ENCODE measurements around the gene ZNF555.
"Not testable (repeated sequence)": the region's sequence is repeated elsewhere in the genome, so short reads cannot be mapped to it uniquely, and the experiment has no call there.

Gene ZNF555

GRCh38 chr19:2840794-2841791 lies at the start of gene ZNF555:
ZNF555 (plus strand) TSS chr19:2841475; CDS start chr19:2841573, 98 bp downstream.
- H3K9ac ChIP-seq (ENCODE audit: low read depth, low read length) = peak within 1 kb of the TSS; percentile 69
- peaks cover 8% of the 10 kb centered on the region for H3K27me3 ChIP-seq (ENCODE audit: insufficient read depth, low read length)
- H3K4me3 ChIP-seq (ENCODE audit: low read length) = peak within 1 kb of the TSS; percentile 80
- no peaks in the 10 kb centered on the region for H3K36me3 ChIP-seq (ENCODE audit: insufficient read depth, low read depth, low read length)
- H3K4me1 ChIP-seq (ENCODE audit: insufficient read depth, low read length) = no peaks in the 10 kb centered on the region
- peaks cover 30% of the 10 kb centered on the region for H3K9me3 ChIP-seq (ENCODE audit: insufficient read depth, low read depth, low read length)
- H3K27ac ChIP-seq (ENCODE audit: low read length) = no peak within 1 kb of the TSS

DNA sequence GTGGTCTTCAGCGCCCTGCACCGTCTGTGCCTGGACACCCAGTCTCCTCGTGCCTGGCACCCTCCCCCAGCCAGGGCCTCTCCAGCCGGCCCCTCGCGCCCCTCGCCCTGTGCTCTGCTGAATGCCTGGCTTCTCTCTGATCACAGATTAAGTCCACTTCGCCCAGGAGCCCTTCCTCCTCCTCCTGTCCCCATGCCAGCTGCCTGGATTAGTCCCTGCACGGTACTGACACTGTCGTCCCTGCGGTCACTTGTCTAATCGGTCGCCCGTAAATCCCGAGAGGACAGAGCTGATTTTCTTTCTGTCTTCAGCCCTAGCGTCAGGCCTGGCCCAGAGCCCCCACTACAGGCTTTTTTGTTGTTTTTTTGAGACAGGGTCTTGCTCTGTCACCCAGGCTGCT lies 49.4 kb upstream of the ZNF555 start:
- Histone ChIP-seq H3K9ac (ENCODE audit: low read depth, low read length) (no peak overlapping the region), H3K27me3 (ENCODE audit: insufficient read depth, low read length) (no peaks in the 10 kb centered on the region), H3K9me3 (ENCODE audit: insufficient read depth, low read depth, low read length) (no peaks in the 10 kb centered on the region), H3K4me3 (ENCODE audit: low read length) (no peak overlapping the region), H3K36me3 (ENCODE audit: insufficient read depth, low read depth, low read length) (peaks cover 79% of the 10 kb centered on the region), H3K27ac (ENCODE audit: low read length) (no peak overlapping the region), H3K4me1 (ENCODE audit: insufficient read depth, low read length) (no peaks in the 10 kb centered on the region)

- peaks cover 79% of the 10 kb centered on the region for H3K36me3 ChIP-seq (ENCODE audit: insufficient read depth, low read depth, low read length)
- not testable (repeated sequence) for H3K4me1 ChIP-seq (ENCODE audit: insufficient read depth, low read length); H3K9ac ChIP-seq (ENCODE audit: low read depth, low read length); H3K27ac ChIP-seq (ENCODE audit: low read length); H3K27me3 ChIP-seq (ENCODE audit: insufficient read depth, low read length); H3K9me3 ChIP-seq (ENCODE audit: insufficient read depth, low read depth, low read length); H3K4me3 ChIP-seq (ENCODE audit: low read length)
Measured at GRCh38 chr19:2792666-2793065, 48.6 kb upstream of the ZNF555 start.

- H3K4me3 ChIP-seq (ENCODE audit: low read length) = no peak overlapping the region
- no peaks in the 10 kb centered on the region for H3K9me3 ChIP-seq (ENCODE audit: insufficient read depth, low read depth, low read length)
- peaks cover 79% of the 10 kb centered on the region for H3K36me3 ChIP-seq (ENCODE audit: insufficient read depth, low read depth, low read length)
- H3K4me1 ChIP-seq (ENCODE audit: insufficient read depth, low read length) = no peaks in the 10 kb centered on the region
- H3K9ac ChIP-seq (ENCODE audit: low read depth, low read length) = no peak overlapping the region
- H3K27me3 ChIP-seq (ENCODE audit: insufficient read depth, low read length) = no peaks in the 10 kb centered on the region
- H3K27ac ChIP-seq (ENCODE audit: low read length) = no peak overlapping the region
Measured at GRCh38 chr19:2793126-2793525, 48.1 kb upstream of the ZNF555 start.

DNA sequence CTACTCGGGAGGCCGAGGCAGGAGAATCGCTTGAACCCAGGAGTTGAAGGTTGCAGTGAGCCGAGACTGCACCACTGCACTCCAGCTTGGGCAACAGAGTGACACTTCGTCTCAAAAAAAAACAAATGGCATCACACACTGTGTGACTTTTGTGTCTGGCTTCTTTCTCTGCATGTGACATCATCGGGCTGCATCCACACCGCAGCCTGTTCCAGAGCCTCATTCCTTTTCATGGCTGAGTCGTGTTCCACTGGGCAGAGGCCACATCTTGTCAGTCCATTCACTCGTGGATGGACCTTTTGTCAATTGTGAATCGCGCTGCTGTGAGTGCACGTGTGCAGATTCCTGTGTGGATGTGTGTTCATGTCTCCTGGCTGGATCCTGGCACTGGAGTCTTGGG lies 47.7 kb upstream of the ZNF555 start:
- no peak overlapping the region for H3K27ac ChIP-seq (ENCODE audit: low read length)
- H3K36me3 ChIP-seq (ENCODE audit: insufficient read depth, low read depth, low read length) = peaks cover 81% of the 10 kb centered on the region
- no peak overlapping the region for H3K9ac ChIP-seq (ENCODE audit: low read depth, low read length)
- no peaks in the 10 kb centered on the region for H3K27me3 ChIP-seq (ENCODE audit: insufficient read depth, low read length)
- H3K4me3 ChIP-seq (ENCODE audit: low read length) = no peak overlapping the region
- H3K4me1 ChIP-seq (ENCODE audit: insufficient read depth, low read length) = no peaks in the 10 kb centered on the region
- H3K9me3 ChIP-seq (ENCODE audit: insufficient read depth, low read depth, low read length) = no peaks in the 10 kb centered on the region

DNA sequence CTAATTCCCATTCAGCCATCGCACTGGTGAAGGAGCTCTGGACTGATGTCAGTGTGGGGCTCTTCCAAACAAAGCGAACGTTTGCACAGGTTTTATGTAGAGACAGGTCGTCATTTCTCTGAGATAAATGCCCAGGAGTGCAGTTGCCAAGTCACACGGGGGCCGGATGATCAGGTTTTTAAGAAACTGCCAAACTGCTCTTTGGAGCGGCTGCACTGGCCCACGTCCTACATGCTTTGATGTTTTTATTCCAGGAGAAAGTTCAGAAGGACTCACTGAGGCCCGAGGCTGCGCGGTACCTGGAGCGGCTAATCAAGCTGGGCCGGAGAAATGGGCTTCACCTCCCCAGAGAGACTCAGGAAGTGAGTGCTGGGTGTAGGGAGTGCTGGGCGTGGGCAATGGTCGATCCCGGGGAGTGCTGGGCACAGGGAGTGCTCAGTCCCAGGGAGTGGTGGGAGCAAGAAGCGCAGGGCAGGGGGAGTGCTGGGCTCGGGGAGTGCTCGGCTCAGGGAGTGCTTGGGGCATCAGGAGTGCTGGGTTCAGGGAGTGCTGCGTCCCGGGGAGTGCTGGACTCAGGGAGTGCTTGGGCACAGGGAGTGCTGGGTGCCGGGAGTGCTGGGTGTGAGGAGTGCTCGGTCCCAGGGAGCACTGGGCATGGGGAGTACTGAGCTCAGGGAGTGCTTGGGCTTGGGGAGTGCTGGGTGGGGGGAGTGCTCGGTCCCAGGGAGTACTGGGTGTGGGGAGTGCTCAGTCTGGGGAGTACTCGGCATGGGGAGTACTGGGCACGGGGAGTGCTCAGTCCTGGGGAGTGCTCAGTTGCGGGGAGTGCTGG lies 45.2 kb upstream of the ZNF555 start:
- Histone ChIP-seq H3K9me3 (ENCODE audit: insufficient read depth, low read depth, low read length) (no peaks in the 10 kb centered on the region), H3K27me3 (ENCODE audit: insufficient read depth, low read length) (no peaks in the 10 kb centered on the region), H3K27ac (ENCODE audit: low read length) (no peak overlapping the region), H3K9ac (ENCODE audit: low read depth, low read length) (no peak overlapping the region), H3K36me3 (ENCODE audit: insufficient read depth, low read depth, low read length) (peaks cover 93% of the 10 kb centered on the region), H3K4me1 (ENCODE audit: insufficient read depth, low read length) (no peaks in the 10 kb centered on the region), H3K4me3 (ENCODE audit: low read length) (no peak overlapping the region)

DNA sequence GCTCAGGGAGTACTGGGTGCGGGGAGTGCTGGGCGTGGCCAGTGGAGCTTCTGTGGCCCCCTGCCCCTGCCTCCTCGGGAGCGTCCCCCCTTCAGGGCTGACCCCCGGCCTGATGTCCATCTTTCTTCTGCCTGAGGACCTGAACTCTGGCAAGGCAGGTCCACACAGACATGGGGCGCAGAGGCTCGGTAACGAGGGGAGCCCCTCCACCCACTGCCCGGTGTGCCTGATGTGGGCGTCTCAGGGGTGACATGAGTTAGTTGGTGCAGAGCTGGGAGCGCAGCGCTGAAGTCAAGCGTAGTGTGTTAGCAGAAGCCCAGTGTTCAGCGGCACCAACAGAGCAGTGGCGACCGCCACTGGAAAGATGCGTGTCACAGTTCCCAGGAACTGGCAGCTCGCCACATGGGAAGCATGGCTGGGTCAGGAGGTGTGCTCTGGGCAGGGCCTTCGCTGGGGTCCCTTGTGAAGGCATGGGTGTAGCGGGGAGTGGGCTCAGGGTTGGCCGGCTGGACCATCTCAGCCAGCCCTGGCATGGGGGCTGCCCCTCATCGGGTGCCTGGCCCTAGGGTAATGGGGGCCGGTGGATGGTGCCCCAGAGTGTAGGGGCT lies 44.5 kb upstream of the ZNF555 start:
- Histone ChIP-seq H3K4me1 (ENCODE audit: insufficient read depth, low read length) (no peaks in the 10 kb centered on the region), H3K9ac (ENCODE audit: low read depth, low read length) (no peak overlapping the region), H3K27ac (ENCODE audit: low read length) (no peak overlapping the region), H3K27me3 (ENCODE audit: insufficient read depth, low read length) (no peaks in the 10 kb centered on the region), H3K9me3 (ENCODE audit: insufficient read depth, low read depth, low read length) (no peaks in the 10 kb centered on the region), H3K4me3 (ENCODE audit: low read length) (no peak overlapping the region), H3K36me3 (ENCODE audit: insufficient read depth, low read depth, low read length) (peaks cover 93% of the 10 kb centered on the region)

DNA sequence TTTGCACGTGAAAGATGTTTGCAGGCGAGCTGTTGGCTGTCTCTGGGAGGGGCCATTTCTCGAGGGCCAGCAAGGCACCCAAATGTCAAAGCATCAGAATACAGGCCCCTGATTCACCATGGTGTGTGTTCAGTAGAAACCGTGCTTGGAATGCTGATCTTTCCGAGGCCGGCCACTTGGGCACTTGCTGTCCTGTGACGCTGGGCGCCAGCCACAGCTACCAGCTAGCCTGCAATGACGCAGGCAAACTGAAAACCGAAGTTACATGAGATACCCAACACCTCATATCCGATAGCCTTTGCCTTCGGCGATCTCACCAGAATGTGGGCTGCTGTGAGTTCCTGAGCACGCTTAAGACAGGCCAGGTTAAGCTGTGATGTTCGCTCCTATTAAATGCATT lies 44.0 kb upstream of the ZNF555 start:
- H3K4me3 ChIP-seq (ENCODE audit: low read length) = no peak overlapping the region
- no peak overlapping the region for H3K27ac ChIP-seq (ENCODE audit: low read length)
- H3K9me3 ChIP-seq (ENCODE audit: insufficient read depth, low read depth, low read length) = no peaks in the 10 kb centered on the region
- H3K36me3 ChIP-seq (ENCODE audit: insufficient read depth, low read depth, low read length) = peaks cover 92% of the 10 kb centered on the region
- H3K9ac ChIP-seq (ENCODE audit: low read depth, low read length) = no peak overlapping the region
- H3K27me3 ChIP-seq (ENCODE audit: insufficient read depth, low read length) = no peaks in the 10 kb centered on the region
- H3K4me1 ChIP-seq (ENCODE audit: insufficient read depth, low read length) = no peaks in the 10 kb centered on the region

- H3K9me3 ChIP-seq (ENCODE audit: insufficient read depth, low read depth, low read length) = no peaks in the 10 kb centered on the region
- no peak overlapping the region for H3K27ac ChIP-seq (ENCODE audit: low read length)
- no peak overlapping the region for H3K9ac ChIP-seq (ENCODE audit: low read depth, low read length)
- H3K4me1 ChIP-seq (ENCODE audit: insufficient read depth, low read length) = no peaks in the 10 kb centered on the region
- H3K27me3 ChIP-seq (ENCODE audit: insufficient read depth, low read length) = no peaks in the 10 kb centered on the region
- no peak overlapping the region for H3K4me3 ChIP-seq (ENCODE audit: low read length)
- peaks cover 93% of the 10 kb centered on the region for H3K36me3 ChIP-seq (ENCODE audit: insufficient read depth, low read depth, low read length)
Measured at GRCh38 chr19:2798158-2798685, 43.1 kb upstream of the ZNF555 start.

DNA sequence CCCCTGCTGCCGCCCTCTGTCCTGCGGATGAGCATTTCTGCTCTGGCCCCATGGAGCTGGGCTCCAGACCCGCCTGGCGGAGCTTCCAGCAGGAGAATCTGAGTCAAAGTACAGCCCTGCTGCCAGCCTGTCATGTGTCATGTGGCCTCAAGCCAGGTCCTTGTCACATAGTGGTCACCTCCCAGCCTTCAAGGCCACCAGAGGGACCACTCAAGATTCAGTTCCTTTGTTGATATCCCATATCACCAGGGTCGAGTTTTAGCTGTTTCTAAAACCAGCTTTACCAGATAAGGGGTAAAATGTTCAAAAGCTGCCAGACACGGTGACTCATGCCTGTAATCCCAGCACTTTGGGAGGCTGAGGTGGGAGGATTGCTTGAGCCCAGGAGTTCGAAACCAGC lies 42.5 kb upstream of the ZNF555 start:
- Histone ChIP-seq H3K4me3 (ENCODE audit: low read length) (no peak overlapping the region), H3K9ac (ENCODE audit: low read depth, low read length) (no peak overlapping the region), H3K27me3 (ENCODE audit: insufficient read depth, low read length) (no peaks in the 10 kb centered on the region), H3K36me3 (ENCODE audit: insufficient read depth, low read depth, low read length) (peaks cover 92% of the 10 kb centered on the region), H3K27ac (ENCODE audit: low read length) (no peak overlapping the region), H3K9me3 (ENCODE audit: insufficient read depth, low read depth, low read length) (no peaks in the 10 kb centered on the region), H3K4me1 (ENCODE audit: insufficient read depth, low read length) (no peaks in the 10 kb centered on the region)

DNA sequence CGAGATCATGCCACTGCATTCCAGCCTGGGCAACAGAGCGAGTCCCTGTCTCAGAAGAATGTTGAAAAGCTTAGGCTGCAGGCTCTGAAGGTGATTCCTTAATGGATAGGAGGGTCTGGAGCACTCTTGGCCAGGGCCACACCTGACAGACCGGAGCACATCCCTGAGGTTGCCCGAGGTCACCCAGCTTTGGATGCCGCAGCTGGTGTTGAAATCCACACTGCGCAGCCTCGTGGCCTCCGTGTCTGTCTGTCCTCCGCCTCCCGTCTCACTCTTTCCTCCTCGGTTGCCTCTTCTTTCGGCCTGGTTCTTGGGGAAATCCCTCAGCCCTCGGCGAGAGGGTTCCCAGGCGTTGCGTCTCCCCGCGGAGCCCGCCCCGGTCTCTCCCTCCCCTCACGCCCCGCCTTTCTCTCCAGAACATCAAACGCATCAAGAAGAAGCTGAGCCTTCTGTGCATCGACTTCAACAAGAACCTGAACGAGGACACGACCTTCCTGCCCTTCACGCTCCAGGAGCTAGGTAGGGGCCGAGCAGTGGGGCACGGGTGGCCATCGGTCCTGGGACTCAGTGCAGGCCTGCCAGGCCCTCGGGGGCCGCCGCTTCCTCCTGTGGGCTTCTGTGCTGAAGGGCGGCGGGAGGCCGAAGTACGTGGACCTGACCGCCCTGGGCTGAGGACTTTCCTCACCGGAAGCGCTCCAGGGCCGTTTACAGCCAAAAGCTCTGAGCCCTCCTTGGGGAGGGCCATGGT lies 41.8 kb upstream of the ZNF555 start:
- no peak overlapping the region for H3K27ac ChIP-seq (ENCODE audit: low read length)
- no peak overlapping the region for H3K9ac ChIP-seq (ENCODE audit: low read depth, low read length)
- H3K9me3 ChIP-seq (ENCODE audit: insufficient read depth, low read depth, low read length) = no peaks in the 10 kb centered on the region
- H3K36me3 ChIP-seq (ENCODE audit: insufficient read depth, low read depth, low read length) = peaks cover 92% of the 10 kb centered on the region
- no peak overlapping the region for H3K4me3 ChIP-seq (ENCODE audit: low read length)
- no peaks in the 10 kb centered on the region for H3K4me1 ChIP-seq (ENCODE audit: insufficient read depth, low read length)
- H3K27me3 ChIP-seq (ENCODE audit: insufficient read depth, low read length) = no peaks in the 10 kb centered on the region
